GM19452 (cell line): Measurements from ENCODE around the gene LDAH.

Experiments
- ATAC-seq: cut with Tn5 transposase; IDR thresholded peaks from one replicate; pipeline ENCODE4 v1.9.1; 2021; ENCODE audit not compliant: unreplicated experiment

LDAH gene

DNA sequence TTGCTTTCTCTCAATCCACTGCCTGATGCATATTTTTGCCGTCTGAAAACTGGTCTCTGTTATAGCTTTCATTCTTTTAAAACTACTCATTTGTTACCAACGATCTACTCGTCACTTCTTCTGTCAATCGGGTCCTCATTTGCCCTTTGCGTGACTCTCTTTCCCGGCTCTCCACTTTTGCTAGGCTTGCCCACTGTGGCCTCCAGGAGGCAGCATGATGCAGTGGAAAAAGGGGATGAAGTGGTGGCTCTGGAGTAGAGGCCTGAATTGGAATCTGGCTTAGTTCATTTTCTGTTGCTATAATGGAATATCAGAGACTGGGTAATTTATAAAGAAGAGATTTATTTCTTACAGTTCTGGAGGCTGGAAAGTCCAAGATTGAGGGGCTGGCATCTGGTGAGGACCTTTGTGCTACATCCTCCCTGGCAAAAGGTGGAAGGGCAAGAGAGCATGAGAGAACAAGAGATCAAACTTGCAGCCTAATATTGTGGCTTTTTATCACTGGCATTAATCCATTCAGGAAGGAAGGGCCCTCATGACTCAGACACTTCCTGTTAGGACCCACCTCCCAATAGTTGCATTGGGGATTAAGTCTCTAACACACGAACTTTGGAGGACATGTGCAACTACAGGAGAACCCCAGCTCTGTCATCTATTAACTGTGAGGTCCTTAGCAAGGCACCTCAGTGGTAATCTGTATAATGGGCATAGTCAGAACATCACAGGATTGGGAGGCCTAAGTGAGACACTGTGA lies 140.6 kb downstream of the LDAH start:
- ATAC-seq: no peak

- no peak for ATAC-seq
Observed at GRCh38 chr2:20680744-20681375, 142.0 kb downstream of the LDAH start.

DNA sequence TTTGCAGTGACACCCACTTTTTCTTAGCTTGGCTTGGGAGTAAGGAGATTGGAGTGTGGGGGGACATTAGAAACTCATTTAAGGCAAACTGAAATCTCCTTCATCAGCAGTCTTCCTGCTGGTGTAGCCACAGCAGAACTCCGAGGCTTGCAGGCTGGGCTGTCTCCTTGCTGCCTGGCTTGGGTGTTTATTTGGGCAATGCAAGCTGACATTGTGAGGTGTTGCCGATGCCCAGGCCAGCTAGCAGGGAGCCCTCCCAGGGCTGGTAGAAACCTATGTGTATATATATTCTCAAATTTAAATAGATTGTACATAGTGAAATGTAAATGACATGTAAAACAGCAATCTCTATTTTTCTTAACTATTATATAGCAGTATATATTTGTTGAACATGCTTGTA lies 144.1 kb downstream of the LDAH start:
- no peak for ATAC-seq

DNA sequence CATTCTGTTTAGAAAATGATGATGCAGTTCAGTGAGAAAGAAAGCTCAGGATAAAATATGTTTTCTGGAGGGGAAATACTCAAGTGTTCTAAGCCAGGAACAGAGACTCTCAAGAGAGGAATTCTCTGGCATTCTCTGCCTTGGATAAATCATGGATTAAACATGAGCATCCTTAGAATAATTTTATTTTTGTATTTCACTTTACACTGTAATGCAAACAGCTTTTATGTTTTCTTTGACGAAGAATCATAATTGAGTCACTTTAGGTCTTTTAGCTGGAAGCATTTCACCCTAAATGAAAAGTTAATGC lies 144.9 kb downstream of the LDAH start:
- ATAC-seq: no peak

GRCh38 chr2:20677301-20678085 lies 145.4 kb downstream of the LDAH start:
- ATAC-seq: peak; percentile 42

DNA sequence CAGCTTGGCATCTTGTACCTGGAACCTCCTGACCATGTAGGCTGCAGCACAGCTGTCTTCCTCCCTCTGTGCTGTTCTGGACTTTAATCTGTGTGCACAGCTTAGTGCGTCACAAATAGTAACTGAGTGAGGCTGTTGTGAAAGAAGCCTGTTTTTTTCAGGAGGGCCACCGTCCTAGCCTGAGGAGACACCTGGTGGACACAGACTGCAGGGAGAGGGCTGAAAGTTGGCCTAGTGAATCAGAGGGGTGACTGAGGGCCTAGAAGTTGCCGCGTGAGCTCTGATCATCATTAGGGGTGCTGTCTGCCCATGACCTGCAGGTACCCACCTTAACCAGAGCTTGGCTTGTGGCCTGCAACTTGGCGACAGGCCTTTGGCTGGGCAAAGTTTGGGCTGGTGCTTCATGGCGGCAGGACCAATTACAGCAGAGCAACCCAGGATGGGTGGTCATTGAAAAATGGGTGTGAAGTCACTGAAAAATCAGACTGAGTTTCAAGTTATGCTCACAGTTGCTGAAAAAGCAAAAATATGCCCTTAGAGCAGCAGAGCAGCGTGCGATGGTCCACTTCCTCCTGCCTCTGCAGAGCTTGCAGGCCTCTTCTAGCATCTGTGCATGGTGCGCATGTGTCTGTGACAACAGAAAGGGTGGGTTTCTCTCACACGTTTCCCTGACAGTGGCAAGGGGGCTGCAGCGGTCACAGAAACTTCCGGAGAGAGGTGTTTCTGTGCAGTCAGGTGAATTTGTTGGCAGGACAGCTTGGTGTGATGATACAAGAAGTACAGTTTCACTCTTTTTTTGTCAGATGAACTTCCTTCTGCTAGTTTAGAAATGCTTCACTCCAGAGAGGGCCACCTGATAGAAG lies 146.3 kb downstream of the LDAH start:
- peak; percentile 79 for ATAC-seq

DNA sequence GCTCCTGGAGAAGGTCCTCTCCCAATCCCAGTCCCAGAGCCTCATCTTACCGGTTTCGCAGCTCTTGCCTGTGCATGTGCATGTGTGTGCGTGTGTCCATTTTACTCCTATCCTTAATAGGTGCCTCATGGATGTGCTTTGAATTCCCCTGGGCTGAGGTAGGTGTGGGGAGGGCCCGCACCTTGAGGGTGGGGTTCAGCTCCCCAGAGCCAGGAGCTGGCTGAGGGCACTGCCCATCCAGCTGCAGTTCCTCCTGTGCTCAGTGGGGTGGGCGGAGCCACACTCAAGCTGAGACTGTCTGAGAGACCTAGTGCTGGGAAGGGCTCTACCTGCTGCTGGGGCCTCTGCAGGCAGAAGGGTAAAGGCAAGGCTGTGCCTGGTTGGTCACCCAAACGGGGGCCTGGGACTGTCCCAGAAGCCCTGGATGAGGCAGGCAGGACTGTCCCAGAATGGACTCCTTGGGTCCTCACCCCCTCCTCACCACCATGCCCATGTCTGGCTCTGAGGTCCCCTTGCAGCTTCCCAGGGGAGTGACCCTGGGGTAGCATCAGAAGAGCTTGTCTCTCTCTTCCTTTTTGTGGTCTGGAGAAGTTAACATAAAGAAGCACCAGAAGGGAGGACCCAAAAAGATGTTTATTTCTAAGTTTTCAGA lies 147.1 kb downstream of the LDAH start:
- peak; percentile 50 for ATAC-seq

DNA sequence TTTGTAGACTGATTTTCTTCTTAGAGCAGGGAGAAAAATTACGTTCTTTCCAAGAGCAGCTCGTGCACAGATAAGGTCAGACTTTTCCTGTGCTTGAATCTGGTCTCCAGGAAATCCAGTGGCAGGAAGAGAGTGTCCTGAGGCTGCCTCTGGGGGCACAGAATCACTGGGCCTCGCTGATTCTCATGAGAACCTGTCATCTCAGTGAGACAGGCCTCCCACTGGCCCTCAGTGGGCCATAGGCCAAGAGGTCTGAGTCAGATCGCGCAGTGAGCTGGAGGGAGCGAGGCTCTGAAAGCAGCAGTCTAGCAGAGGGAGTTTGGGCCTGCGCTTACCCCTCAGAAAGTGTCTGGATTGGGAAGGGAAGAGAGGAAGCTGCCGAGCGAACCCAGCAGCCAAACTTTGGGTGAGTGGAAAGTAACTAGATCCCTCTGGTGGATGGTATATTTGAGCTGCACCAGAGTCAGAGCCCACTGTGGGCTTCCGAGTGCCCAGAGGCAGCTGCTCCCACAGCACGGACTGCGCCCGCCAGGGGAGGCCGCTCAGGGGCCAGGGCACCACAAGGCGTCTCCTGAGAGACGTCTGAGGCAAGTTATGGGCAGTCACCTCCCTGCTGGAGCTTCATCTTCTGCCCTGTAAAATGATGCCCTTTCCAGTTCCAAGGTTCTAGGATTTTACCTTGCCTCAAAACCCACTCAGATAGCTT lies 147.8 kb downstream of the LDAH start:
- ATAC-seq: no peak

DNA sequence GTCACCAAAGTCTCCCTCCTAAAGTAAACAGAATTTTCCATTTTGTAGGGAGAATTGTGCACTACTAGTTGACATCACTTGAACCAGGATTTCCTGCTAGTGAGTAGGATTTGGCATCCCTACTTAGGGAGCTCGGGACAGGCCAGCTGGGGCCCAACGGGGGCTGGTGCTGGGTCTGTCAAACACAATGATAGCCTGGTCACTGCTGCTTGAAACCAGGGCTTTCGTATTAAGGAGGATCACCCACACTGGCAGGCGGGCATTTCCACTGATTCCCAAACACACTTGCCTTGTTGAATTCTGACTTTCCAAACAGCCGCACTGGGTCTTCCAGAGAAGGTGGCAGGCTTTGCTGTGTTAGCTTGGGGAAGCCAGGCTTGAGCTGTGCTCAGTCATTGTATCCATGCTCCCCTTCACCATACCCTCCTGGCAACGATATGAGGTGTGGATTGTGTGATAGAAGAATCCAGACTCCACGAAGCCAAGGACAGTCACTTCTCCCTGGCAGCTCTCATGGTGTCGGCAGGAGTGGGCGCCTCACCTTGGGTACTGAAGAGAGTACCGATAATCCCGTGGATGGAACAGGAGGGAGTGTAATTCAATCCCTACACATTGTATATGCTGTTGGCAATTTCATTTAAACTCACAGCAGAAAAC lies 148.5 kb downstream of the LDAH start:
- no peak for ATAC-seq

GRCh38 chr2:20673686-20674308 lies 149.1 kb downstream of the LDAH start:
- ATAC-seq: no peak

DNA sequence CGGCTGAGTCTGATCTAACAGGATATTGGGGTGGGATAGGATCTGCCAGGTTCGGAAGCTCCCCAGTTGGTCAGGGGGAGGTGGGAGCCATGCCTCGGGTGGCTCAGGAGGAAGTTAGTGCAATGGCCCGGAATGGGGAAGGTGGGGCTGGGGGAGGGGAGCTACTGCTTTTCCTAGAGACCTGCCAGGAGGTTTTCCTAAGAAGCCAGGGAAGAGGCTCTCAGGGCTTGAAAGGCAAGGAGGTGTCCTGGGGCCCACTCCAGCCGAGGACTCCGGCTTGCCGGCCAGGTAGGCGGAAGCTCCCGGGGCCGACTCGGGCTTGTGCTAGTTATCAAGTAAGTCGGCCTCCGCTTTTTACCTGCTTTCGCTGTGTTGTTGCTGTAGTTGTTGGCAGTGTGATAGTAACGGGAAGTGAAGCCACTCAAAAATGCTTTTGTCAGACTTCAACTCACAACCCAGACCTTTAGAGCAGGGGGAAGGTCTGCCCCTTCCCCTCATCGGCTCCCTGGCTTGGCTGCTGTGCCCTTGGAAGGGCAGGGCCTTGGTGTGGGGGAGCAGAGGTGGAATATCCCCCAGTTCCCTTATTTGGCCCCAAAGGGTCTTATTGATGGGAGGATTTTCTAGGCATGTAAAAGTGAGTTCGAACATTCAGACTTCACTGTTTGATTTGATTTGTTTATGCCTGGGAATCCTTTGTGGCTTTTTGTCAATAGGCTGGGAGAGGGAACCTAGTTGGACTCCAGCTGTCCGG lies 150.5 kb downstream of the LDAH start:
- no peak for ATAC-seq

- no peak for ATAC-seq
Observed at GRCh38 chr2:20671736-20672080, 151.2 kb downstream of the LDAH start.

- no peak for ATAC-seq
Observed at GRCh38 chr2:20671036-20671735, 151.7 kb downstream of the LDAH start.

DNA sequence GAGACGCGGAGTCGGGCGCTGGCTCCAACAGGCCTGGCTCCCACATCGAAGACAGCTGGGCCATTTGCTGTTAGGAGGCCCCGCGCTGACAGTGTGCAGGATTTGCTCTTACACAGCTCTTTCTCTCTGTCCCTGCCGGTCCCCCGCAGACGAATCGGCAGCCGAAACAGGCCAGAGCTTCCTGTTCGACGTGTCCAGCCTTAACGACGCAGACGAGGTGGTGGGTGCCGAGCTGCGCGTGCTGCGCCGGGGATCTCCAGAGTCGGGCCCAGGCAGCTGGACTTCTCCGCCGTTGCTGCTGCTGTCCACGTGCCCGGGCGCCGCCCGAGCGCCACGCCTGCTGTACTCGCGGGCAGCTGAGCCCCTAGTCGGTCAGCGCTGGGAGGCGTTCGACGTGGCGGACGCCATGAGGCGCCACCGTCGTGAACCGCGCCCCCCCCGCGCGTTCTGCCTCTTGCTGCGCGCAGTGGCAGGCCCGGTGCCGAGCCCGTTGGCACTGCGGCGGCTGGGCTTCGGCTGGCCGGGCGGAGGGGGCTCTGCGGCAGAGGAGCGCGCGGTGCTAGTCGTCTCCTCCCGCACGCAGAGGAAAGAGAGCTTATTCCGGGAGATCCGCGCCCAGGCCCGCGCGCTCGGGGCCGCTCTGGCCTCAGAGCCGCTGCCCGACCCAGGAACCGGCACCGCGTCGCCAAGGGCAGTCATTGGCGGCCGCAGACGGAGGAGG lies 152.4 kb downstream of the LDAH start:
- no peak for ATAC-seq

- no peak for ATAC-seq
Observed at GRCh38 chr2:20669562-20670314, 153.2 kb downstream of the LDAH start.

DNA sequence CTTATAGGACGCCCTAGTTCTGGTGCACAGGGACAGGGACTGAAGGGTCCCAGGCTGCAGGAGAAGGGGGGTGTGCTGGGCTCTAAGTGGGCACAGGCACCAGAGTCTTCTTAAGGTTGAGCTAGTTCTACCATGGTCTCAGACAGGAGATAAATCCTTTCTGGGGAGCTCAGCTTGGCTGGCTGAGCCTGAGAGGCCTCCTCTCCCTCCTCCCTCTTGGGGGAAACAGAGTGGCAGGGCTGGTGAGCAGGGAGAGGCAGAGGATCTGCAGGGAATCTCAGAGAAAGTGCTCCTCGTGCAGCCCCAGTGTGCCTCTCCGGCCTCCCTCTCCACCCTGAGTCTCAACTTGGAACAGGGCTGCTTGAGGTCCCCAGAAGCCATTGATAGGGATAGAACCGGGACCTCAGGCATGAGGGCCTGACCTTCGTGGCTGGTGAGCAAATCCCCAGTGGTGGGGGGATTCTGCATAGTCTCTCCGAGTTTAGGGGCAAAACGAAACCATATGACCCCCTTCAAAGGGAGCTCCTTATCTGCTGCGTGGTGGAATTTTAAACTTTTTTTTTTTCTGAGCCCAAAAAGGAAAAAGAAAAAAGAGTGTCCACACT lies 153.9 kb downstream of the LDAH start:
- ATAC-seq: no peak
